NCI-H69 (cell line): ENCODE measurements around the gene LSP1.

ENCODE experiments used
- DNase-seq: peaks from one replicate; lab custom pipeline; 2025; lab: John Stamatoyannopoulos, UW

Gene LSP1

GRCh38 chr11:1848640-1849430 is 4.0 kb upstream of the LSP1 start:
- DNase-seq = no peak

DNA sequence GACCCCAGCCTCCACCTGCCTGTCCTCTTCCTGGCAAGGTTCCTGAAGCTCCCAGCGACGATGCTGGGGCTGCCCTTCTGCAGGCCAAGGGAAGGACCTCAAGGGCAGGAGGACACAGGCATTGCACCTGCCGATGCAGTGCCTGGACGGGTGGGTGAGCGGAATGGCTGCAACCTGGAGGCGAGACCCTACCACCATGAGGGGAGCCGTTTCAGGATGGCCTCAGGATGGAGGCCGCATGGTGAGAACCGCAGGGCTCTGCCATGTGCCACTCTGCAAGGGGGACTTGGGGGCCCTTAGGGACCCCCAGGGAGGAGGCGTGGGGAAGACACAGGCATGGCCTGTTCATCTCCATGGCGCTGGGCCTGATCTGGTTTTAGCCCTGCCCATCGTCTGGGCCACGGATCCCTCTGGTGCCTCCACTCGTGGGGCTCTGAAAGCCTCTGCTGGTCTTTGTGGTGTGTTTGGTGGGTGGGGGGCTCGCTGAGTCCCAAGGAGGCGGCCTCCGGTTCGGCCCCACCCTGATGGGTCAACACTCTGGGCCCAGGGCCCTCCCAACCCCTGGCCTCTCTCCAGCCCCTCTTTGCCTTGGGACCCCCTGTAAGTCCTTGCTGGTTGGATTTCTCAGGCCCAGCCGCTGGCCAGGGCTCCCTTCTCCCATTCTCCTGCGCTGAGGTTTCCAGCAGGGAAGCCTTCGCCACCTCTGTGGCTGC is 1.3 kb upstream of the LSP1 start:
- DNase-seq = no peak

- no peak for DNase-seq
These were observed 510 bp upstream of the LSP1 start for GRCh38 chr11:1852271-1852876.

GRCh38 chr11:1853376-1854131 is 670 bp downstream of the LSP1 start:
- DNase-seq = no peak

DNA sequence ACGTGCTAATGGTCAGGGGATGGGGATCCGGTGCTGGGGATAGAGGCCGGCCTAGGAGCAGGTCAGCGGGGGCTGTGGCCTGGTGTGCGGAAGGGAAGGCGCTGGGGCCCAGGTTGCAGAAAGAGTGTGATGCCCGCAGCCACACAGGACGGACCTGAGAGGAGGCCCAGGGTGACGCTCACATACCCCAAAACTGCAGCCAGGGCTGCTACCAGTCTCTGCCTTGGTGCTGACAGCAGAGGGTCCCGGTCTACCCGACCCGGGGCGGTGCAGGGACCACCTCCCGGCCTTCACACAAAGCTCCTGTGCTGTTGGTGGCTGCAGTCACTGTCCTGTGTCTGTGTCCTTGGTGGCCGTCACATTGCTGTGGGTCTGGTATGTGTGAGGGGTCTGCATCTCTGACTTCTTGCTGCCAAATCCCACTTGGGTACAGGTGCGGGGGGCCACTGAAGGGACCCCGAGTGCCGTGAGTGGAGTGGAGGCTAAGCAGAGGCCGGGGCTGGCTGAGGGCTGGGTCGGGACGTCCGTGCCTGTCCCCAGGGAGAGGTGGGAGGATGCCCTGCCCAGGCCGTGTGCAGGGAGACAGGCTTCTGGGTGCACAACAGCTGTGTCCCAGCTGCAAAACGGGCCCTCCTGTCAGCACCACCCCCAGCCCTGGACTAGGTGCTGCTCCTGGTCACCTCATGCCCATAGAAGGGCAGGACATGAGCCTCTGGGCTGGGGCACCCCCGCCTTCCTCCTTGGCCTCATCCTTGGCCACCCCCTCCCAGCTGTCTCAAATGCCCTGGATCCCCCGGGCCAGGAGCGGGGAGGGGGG is 1.5 kb downstream of the LSP1 start:
- no peak for DNase-seq

DNA sequence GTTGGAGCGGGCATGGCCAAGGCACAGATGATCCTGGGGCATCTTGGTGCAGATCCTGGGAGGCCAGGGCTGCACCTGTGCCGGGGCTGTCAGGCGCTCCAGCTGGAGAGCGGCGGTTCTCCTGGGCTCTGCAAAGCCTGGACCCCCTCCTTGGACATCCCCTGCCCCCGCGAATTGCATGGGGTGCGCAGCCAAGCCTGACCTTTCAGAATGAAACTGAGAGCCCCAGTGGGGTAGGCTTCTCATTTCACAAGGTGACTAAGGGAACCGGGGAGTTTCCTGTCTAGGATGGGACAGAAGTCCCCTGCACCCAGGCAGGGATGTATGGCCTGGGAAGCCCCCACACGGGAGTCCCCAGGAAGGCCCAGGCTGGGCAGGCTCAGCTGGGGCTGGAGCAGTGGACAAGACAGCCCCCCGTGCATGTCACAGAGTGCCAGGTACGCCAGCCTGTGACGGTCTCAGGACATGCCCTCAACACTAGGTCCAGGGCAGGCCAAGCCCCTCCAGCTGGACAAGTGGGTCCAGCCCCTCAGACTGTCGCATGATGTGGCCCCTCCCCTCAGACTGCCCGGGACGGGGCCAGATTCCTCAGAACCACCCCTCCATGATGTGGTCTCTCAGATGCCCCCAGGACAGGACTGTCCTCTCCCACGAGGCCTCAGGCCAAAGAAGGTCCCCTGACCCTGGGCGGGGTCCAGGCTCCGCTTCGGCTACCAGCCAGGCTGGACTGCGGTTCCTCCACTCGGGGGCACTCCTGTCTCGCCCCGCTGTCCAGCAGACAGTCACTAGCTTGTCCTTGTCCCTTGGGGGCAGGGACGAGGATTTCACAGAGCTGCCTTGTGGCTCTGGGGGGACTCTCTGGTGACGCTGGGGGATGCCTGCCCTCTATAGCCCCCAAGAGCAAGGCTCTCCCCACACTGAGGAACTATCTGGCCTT is 2.3 kb downstream of the LSP1 start:
- no peak for DNase-seq

GRCh38 chr11:1855886-1856265 is 3.0 kb downstream of the LSP1 start:
- no peak for DNase-seq

DNA sequence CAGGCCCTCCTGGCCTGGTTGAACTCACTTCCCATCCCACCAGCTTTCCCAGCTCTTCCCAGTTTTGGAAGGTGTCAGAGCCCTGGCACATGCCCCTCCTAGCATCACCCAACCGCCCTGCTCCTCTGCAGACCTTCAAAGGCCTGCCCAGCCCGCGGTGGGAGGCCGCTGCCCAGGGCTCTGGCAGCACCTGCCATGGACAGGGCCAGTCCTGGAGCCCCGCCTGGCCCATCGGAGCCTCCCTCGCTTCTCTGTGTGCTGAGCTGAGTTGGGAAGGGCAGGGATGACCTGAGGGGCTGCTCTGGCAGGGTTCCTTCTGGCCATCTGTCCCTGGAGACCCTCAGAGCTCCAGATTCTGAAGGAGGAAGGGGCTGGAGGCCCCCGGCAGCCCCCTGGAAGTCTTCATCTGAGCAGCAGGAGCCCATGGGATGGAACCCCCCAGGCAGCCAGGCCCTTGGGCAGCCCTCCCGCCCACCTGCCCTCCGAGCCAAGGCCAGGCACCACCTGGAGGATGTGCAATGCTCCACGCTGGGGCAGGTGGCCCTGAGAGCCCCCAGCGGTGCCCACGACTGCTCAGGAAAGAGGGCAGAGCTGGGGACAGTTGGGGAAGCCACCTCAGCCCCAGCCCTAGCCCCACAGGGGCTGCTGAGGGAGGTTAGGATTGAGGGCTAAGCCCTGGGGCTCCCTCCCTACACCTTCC is 3.6 kb downstream of the LSP1 start:
- DNase-seq = no peak

DNA sequence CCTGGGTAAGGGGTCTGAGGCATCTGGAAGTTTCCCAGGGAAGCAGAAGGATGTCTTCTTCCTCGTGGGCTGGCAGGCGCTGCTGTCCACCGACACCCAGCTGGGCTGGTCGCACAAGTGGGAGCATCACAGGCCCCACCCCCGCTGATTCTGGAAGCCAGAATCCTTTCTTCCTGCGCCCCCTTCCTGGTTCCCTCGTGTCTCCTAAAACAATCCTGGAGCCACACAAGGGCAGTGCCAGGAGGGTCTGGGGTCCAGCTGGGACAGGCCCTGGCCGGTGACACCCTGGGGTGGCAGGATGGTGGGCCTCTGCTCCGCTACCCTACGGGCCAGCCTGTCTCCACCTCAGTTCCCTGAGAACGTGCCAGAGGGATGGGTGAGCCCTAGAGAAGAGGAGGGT is 4.2 kb downstream of the LSP1 start:
- no peak for DNase-seq

DNA sequence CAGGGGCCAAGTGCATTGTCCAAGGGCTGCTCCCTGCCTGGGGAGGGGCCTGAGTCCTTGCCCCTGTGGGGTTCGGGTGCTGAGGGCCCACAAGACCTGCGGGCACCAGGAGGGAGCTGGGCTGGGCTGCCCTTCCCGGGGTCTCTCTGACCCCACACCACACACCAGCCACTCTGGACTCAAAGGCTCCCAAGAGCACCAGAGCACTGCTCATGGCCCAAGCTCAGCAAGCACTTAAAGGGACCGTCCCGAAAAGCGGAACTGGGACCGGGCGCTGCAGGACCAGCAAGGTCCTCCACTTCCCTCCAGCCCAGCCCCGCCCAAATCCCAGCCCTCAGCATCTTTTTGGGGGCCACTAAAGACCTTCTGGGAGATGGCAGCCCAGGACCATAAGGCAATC is 5.3 kb downstream of the LSP1 start:
- no peak for DNase-seq

GRCh38 chr11:1858576-1858975 is 5.7 kb downstream of the LSP1 start:
- no peak for DNase-seq

DNA sequence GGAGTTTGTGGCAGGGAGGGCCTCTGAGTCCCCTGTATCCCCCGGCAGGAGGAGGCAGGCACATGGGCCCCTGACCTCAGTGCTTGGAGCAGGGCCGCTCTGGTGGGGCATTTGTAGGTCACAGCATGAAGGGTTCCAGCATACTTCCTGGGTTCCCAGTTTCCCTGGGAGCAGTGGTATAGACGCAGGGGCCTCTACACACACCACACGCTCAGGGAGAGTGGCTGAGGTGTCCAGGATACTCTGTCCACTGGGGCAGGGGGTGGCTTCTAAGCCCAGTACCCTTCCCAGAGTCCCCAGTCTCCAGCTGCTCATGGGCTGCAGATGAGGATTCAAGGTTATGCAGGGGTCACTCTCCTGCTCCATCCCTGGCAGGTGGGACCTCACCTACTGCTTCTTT is 6.1 kb downstream of the LSP1 start:
- DNase-seq = no peak

DNA sequence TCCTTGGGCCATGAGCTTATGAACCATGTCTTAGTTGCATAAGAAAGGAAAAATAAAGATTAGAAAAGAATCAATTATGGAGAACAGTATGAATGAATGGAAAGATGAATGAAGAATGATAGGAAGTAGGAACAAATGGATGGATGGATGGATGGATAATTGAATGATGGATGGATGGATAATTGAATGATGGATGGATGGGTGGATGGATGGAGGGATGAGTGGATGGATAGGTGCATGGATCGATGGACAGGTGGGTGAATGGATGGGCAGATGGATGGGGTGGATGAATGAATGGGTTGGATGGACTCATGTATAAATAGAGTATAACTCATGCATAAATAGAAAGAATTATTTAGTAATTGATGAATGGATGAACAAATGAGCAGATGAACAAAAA is 7.2 kb downstream of the LSP1 start:
- DNase-seq = no peak

DNA sequence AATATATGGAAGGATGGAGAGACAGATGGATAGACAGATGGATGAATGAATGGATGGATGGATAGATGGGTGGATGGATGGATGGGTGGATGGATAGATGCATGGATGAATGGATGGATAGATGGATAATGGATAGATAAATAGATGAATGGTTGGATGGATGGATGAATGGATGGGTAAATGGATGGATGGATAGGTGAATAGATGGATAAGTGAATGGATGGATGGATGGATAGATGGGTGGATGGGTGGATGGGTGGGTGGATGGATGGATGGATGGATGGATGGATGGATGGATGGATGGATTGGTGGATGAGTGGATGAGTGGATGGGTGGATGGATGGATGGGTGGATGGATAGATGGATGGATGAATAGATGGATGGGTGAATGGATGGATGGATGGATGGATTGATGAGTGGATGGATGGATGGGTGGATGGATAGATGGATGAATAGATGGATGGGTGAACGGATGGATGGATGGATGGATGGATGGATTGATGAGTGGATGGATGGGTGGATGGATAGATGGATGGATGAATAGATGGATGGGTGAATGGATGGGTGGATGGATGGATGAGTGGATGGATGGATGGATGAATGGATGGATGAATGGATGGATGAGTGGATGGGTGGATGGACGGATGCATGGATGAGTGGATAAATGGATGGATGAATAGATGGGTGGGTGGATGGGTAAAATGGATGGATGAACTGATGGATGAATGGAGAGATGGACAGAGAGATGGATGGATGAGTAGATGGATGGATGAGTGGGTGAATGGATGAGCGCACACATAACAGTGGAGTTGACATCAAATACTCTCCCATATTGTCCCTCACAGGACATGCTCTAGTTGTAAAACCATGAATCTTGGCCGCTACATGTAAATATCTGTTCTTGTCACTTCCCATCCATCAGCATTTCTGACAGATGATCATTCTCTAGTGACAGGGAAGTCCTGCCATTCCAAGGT is 8.8 kb downstream of the LSP1 start:
- DNase-seq = no peak

- no peak for DNase-seq
These were observed 9.9 kb downstream of the LSP1 start for GRCh38 chr11:1862588-1863351.

DNA sequence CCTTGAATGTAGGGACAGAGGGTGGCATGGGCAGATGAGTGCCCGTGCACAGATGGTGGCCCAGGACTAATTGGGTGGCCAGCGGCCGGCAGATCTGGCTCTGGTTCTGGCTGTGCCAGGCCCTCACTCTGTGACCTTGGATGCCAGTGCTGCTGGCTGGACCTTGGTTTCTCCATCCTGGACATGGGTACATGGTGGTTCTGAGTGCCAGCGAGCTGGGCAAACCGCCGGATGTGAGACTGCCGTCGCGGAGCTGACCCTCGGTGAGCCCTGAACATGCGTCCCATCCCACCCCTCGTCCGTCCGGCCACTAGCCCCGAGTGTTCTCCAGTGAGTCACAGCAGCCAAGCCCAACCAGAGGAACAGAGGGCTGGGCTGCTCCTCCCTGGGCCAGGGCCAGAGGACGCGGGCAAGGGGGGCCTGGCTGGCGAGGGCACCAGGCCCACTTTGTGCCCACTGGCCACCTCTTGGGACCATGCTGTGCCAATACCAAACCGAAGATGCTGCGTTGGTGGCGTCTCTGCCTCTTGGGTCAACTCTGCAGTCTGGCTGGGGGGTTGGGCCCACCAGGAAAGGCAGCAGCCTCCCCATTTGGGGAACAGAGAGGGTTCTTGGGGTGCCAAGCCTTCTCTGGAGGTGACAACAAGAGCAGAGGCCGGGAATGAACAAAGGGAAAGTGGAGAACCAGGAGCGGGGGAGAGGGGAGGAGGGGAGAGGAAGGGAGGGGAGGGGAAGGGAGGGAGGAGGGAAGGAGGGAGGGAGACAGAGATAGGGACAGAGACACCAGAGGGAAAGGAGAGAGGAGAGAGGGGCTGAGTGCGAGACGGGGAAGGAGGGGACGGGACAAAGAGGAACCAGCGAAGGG is 10.7 kb downstream of the LSP1 start:
- DNase-seq = peak; percentile 59

- no peak for DNase-seq
These were observed 11.3 kb downstream of the LSP1 start for GRCh38 chr11:1864231-1864630.
